Glomerular endothelial cell (primary cell): ENCODE results near the gene MMP15. TPM values are rescaled to one million over a fixed set of nuclear protein-coding genes. Genes with fewer than 3 reads are reported as not detected.
"Not testable (repeated sequence)": the region's sequence is repeated elsewhere in the genome, so short reads cannot be mapped to it uniquely, and the experiment has no call there.

Source experiments
- DNase-seq: peaks from one replicate; pipeline ENCODE4 v3.0.0-alpha.2; 2011; ENCODE audit warnings: low read depth, low spot score; ENCODE audit errors: extremely low read depth
- total RNA-seq: library from RNA; depleted of rRNA; stranded (reverse); fragments of >200 nt; gene quantifications from 2 replicates; pipeline ENCODE4 v1.2.3, GENCODE V29; 2015

MMP15 gene
- total RNA-seq, 1 donor from 2014 or later = 60.8 TPM

DNA sequence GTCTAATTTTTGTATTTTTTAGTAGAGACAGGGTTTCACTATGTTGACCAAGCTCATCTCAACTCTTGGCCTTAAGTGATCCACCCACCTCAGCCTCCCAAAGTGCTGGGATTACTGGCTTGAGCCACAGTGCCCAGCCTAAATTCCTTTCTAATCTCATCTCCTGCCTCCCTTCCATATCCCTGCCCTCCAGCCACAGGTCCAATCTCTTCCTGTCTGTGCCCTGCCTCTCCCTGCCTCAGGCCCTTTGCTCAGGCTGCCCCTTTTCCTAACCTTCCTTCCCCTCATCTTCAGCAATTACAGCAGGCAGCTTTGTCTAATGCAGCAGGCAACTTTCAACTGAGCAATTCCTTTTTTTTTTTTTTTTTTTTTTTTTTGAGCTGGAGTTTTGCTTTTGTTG lies 56.8 kb downstream of the MMP15 start:
- DNase-seq = no peak

DNA sequence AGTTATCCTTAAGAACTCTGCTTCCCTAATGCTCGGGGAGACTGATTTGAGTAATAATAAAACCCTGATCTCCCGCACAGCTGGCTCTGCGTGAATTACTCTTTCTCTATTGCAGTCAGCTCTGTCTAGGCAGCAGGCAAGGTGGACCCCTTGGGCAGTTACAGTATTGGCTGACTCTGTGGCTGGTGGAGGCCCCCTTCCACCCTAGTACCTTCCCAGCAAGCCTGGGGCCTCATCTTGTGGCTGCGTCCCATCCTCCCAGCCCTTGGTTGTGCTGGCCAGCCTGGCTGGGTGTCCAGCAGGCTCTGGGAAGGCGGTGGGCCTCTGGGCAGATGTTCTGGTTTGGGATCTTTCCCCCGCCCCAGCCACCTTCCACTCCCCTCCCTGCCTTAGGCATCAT lies 59.1 kb downstream of the MMP15 start:
- no peak for DNase-seq

- no peak for DNase-seq
Measured at GRCh38 chr16:58085171-58085570, 59.6 kb downstream of the MMP15 start.

- DNase-seq = no peak
Measured at GRCh38 chr16:58085584-58086251, 60.2 kb downstream of the MMP15 start.

DNA sequence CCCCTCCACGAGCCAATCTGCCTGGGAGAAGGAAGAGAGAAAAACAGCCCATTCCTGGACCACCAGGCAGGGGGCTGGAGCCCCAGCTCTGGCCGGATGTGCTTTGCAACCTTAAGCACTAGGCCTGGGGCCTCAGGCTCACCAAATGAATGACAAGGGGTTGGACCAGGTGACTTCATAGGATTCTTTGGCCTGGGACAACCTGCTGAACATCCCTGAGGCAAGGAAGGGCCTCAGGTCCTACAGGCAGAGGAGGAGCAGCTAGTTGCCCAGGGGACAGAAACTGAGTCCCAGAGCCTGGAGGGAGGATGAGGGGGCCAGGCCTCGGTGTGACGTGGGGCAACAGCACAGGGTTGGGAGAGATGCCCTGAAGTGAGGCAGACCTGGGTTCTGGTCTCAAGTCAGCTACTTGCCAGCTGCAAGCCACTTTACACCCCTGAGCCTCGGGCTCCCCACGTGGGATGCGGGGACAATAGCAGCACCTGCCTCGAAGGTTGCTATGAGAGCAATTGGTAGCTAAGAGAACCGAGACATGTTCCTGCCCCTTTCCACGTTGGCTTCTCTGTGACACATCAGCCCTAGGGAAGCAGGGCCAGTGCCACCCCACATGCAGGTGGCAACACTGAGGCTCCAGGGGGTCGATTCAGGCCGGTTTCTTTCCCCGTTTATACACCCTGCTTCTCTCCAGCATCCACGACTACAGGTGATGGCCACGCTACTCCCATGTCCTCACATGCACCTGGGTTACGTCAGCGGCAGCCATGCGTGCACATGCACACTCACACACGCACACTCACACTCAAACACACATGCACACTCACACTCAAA lies 61.0 kb downstream of the MMP15 start:
- no peak for DNase-seq

DNA sequence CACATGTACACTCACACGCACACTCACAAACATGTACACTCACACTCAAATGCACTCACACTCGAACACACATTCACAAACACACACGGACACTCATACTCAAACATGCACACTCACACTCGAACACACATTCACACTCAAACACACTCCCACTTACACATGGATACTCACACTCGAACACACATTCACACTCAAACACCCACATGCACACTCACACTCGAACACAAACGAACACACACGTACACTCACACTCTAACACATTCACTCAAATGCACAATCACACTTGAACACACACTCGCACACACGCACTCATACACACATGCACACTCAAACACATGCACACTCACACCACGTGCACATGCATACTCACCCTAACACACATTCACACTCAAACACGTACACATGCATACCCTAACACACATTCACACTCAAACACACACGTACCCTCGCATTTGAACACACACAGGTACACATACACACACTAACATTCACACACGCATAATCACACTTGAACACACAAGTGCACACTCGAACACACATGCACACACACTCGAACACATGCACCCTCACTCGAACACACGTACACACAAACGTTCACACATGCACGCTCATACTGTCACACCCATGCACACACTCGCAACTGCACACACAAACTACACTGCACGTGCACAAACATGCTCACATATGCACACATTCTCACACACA lies 61.8 kb downstream of the MMP15 start:
- DNase-seq = no peak

- DNase-seq = no peak
Measured at GRCh38 chr16:58088091-58088490, 62.5 kb downstream of the MMP15 start.

DNA sequence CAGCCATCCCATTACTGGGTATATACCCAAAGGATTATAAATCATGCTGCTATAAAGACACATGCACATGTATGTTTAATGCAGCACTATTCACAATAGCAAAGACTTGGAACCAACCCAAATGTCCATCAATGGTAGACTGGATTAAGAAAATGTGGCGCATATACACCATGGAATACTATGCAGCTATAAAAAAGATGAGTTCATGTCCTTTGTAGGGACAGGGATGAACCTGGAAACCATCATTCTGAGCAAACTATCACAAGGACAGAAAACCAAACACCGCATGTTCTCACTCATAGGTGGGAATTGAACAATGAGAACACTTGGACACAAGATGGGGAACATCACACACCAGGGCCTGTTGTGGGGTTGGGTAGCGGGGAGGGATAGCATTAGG lies 64.8 kb downstream of the MMP15 start:
- not testable (repeated sequence) for DNase-seq

GRCh38 chr16:58094026-58094425 lies 68.5 kb downstream of the MMP15 start:
- DNase-seq = no peak

GRCh38 chr16:58094791-58095574 lies 69.4 kb downstream of the MMP15 start:
- DNase-seq = no peak

- not testable (repeated sequence) for DNase-seq
Measured at GRCh38 chr16:58095575-58095960, 70.0 kb downstream of the MMP15 start.

DNA sequence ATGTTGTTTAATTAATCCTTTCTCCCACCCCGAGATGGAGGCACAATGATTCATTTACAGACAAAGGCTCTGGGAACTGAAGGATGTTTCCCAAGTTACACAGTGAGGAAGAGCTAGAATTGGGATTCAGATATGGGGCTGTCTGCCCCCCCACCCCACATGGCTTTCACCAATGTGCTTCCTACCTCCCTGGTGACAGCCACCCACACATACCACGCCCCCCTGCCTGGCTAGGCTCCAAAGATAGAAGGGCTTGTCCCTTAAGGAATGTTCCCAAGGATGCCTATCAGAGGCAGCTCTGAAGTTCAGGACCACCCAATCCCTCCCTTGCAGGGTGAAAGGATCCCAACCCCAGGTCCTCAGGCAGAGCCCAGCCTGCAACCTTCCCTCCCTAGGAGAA lies 70.7 kb downstream of the MMP15 start:
- DNase-seq = no peak

Other genes starting within 250 kb of the MMP15 start
- gene KIFC3, start 223.3 kb upstream of the MMP15 start, total RNA-seq = 52.2 and 76.7 TPM in 2 replicates
- not detected in 2 replicates for gene CNGB1, start 54.6 kb upstream of the MMP15 start, total RNA-seq
- gene ZNF319, start 25.1 kb upstream of the MMP15 start, total RNA-seq = 10.8 and 11.3 TPM in 2 replicates
- 76.5 and 85.7 TPM in 2 replicates for gene USB1, start 24.3 kb upstream of the MMP15 start, total RNA-seq
- gene CFAP20, start 103.6 kb downstream of the MMP15 start, total RNA-seq = 58.1 and 71.5 TPM in 2 replicates
- gene CSNK2A2, start 172.4 kb downstream of the MMP15 start, total RNA-seq = 50.7 and 68.8 TPM in 2 replicates